22Rv1 (cell line): Measurements from ENCODE around the gene SULT4A1.
A peak's percentile ranks its signal among the peaks of the same experiment; 100 is the strongest.

Experiments
- H3K27ac ChIP-seq: fragments of 450-650 bp; 2 replicates; pipeline ENCODE4 v1.5.1; 2017
- ZFX ChIP-seq: fragments of 450-650 bp; IDR thresholded peaks from 2 replicates; pipeline ENCODE4 v1.6.1; 2017; ENCODE audit warnings: antibody characterized with exemption, borderline replicate concordance
- TF ChIP-seq, protein P1 (sequence below): fragments of 450-650 bp; IDR thresholded peaks from 2 replicates; pipeline ENCODE4 v1.5.1; 2017; ENCODE audit warnings: mild to moderate bottlenecking

SULT4A1 gene

DNA sequence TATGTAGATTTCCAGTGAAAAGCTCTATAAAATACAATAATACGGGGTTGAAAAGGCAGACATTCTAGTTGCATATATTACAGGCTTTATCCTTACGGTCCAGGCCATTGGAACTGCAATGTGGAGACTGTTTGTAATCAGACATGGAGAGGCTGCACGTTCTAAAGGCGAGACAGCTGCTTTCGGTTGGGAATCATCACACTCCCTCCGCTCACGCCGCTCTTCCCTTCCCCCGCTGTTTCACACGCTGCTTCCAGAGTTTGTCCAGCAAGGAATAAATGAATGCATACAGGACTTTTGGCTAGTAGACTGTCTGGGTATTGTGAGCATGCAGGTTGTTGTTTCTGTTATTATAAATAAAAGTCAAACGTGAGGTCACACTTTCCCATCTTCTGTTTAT, 36.7 kb downstream of the SULT4A1 start:
- TF ChIP-seq ZFX = no peak
- TF ChIP-seq, protein P1, sequence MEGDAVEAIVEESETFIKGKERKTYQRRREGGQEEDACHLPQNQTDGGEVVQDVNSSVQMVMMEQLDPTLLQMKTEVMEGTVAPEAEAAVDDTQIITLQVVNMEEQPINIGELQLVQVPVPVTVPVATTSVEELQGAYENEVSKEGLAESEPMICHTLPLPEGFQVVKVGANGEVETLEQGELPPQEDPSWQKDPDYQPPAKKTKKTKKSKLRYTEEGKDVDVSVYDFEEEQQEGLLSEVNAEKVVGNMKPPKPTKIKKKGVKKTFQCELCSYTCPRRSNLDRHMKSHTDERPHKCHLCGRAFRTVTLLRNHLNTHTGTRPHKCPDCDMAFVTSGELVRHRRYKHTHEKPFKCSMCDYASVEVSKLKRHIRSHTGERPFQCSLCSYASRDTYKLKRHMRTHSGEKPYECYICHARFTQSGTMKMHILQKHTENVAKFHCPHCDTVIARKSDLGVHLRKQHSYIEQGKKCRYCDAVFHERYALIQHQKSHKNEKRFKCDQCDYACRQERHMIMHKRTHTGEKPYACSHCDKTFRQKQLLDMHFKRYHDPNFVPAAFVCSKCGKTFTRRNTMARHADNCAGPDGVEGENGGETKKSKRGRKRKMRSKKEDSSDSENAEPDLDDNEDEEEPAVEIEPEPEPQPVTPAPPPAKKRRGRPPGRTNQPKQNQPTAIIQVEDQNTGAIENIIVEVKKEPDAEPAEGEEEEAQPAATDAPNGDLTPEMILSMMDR = no peak
- H3K27ac ChIP-seq = no peak overlapping the region

DNA sequence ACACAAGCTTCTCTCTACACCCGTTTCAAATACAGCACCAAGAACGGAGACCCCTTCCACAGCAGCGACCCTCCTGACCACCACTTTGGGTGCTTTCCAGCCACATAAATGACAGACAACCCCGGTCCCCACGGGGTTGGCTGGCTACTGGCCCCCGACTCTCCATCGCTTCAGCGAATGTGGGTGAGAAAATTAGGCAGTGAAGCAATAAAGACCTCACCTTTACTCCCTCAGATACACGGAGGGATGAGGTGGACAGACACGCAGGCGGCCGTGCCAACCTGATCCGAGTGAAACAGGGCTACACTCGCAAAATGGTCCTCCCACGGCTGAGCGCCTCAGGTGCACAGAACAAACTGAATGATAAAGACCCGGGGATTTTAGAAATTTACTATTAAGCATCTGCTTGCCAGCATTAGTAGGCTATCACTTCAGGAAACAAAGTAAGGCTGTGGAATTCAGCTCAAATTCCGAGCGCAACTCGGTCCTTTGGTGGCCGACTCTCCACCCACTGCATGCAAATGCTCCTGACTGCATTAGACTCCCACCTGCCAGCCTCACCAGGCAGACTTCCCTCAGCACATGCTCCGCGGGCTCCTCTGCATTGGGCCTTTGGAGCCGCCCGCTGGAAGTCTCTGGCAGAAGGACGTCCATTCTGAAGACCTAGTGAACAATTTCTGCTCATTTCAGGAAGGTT, 37.4 kb downstream of the SULT4A1 start:
- TF ChIP-seq, protein P1 = no peak
- no peak for TF ChIP-seq ZFX

DNA sequence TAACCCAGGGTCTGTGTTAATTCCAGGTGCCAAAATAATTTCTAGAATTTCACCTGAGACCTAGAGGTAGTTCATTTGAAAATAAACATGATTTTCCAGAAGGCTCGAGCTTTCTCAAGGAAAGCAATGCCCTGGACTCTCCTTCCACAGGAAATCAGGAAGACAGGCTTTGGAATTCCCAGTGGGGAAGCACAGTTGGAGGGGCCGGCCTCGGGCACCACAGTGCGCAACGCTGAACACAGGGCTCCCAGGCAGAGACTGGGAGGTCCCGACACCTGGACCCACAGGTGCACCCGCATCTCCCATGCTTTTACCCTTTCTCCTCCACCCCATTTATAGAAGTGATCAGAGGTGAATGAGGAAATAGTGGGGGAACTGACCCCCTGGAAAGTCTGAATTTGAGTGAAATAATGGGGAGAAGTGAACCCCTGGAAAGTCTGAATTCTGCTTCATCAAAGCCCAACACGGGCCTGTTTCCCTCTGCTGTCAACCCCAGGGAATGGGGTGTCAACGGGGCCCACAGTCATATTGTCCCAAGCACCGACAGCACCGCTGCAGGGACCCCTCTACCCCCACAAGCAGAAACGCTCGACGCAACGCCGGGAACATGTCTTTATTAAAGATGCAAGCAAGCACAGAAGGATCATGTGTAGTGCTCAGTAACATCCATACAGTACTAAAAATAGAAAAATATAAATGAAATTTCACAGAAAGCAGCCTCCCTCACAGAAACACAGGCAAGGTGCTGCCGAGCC, 38.2 kb downstream of the SULT4A1 start:
- peak overlapping the region; percentile 56 for H3K27ac ChIP-seq
- TF ChIP-seq ZFX = no peak
- TF ChIP-seq, protein P1 = no peak

More for the DNA sequence above, 37.4 kb downstream of the SULT4A1 start:
- no peak overlapping the region for H3K27ac ChIP-seq

DNA sequence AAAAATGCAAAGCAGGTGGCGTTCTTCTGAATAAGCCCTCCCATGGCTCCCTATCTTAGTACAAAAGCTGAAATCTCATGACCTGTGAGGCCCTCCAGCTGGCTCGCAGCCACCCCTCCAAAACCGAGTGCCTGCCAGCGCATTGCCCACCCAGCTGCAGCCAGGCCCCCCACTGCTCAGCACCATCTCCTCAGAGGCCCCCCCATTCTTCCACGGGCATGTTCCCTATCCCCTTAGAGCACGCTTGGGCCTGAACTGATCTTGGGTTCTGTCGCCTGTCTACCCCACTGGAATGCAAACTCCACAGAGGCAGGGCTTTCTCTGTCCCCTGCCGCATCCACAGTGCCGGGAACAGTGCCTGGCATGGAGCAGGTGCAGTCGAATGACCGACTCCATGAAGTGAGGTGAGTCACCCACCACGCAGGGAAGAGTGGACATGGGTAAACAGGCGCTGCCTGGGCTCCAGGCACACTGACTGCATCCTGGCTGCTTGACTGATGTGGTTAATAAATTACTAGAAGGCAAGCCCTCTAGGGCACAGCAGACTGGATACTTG, 38.9 kb downstream of the SULT4A1 start:
- H3K27ac ChIP-seq = peak overlapping the region; percentile 56
- no peak for TF ChIP-seq ZFX
- TF ChIP-seq, protein P1 = no peak

DNA sequence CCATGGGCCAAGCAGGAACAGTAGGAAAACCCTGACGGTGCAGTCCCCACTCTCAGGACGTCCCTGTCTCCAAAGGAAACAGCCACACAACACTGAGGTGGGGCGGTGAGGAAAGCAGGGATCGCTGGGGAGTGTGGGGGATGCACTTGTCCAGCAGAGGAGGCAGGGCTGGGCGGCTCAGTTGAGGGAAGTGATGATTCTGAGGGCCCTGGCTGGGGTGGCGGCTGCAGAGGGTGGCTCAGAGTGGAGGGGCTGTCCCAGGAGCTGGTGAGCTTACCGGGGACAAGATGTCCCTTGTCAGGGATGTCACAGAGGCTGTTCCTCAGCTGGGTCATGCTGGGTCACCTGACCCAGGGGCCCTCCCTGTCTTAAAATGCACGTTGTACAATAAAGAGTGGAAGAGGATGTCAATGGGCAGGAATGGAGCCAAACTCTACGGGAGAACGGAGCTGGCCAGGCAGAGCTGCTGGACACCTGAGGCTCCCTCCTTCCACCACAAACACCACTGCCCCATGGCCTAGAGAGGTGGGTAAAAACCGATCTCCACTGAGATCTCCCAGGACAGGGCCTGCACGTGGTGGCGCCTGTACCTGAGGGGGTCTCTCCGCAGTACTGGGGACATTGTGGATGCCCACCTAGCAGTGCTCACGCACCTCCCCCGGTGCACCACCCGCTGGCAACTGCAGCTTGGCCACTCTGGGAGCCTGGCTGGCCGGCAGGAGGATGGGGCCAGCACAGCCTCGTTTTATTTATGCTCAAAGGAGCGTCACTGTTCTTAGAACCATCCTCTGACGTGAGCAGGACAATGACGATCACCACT, 40.5 kb downstream of the SULT4A1 start:
- H3K27ac ChIP-seq = no peak overlapping the region
- TF ChIP-seq, protein P1 = no peak
- no peak for TF ChIP-seq ZFX

DNA sequence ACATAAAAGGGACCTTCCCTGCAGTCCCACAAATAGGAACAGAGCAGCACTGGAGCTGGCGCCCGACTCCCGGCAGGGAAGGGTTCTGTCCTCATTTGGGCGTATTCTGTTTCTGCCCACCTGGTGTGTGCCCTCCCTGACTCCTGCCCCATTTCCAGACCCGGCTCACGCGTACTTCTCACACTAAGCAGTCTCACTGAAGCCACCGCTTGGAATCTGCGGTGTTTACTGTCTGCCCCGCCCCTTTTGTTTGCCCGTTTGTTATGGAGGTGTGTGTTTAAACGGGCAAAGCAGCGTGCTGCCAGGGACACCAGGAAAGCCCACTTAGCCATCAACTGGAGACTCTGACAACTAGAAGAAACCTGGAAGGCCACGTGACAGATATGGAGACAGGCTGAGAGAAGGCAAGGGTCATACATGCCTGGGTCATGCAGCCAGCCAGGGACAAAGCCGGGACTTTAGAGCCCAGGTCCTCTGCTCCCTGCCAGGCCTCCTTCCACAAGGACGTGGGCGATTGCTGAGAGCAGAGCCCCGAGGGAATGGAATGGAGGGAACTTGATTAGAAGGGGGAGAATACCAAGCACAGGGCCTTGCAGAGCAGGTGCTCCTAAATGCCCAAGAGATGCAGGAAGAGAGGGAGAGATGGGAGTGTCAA, 41.5 kb downstream of the SULT4A1 start:
- 0 out of 2 replicates have a peak overlapping the region, but pooled peaks have one; percentile 12 for H3K27ac ChIP-seq
- TF ChIP-seq ZFX = no peak
- TF ChIP-seq, protein P1 = no peak
